Stimulated activated memory B cell treated with anti-CD40 and anti-IgM and Interleukin-4, amounts not matched to agents 10 μg/mL and 1 μg/mL and 100 μg/mL, for 72 hours (primary cell): ENCODE measurements around the gene EDEM3.
"Not testable (repeated sequence)": the region's sequence is repeated elsewhere in the genome, so short reads cannot be mapped to it uniquely, and the experiment has no call there.

Experiments
- ATAC-seq: fragments of 150-1000 bp; cut with Tn5 transposase; 2 replicates; pipeline ENCODE4 v1.10.0; 2021
- H3K27ac Mint-ChIP-seq: one replicate; pipeline ENCODE4 v1.8.0; 2022; ENCODE audit warnings: mild to moderate bottlenecking, mixed read lengths
- H3K27me3 Mint-ChIP-seq: one replicate; pipeline ENCODE4 v1.8.0; 2022; ENCODE audit warnings: mixed read lengths
- H3K36me3 Mint-ChIP-seq: one replicate; pipeline ENCODE4 v1.8.0; 2022; ENCODE audit warnings: mixed read lengths
- H3K4me1 Mint-ChIP-seq: one replicate; pipeline ENCODE4 v1.8.0; 2022; ENCODE audit warnings: mixed read lengths
- H3K4me3 Mint-ChIP-seq: one replicate; pipeline ENCODE4 v1.8.0; 2022; ENCODE audit warnings: mild to moderate bottlenecking, moderate library complexity, mixed read lengths
- H3K9me3 Mint-ChIP-seq: one replicate; pipeline ENCODE4 v1.8.0; 2022; ENCODE audit warnings: mixed read lengths

The EDEM3 gene, protein sequence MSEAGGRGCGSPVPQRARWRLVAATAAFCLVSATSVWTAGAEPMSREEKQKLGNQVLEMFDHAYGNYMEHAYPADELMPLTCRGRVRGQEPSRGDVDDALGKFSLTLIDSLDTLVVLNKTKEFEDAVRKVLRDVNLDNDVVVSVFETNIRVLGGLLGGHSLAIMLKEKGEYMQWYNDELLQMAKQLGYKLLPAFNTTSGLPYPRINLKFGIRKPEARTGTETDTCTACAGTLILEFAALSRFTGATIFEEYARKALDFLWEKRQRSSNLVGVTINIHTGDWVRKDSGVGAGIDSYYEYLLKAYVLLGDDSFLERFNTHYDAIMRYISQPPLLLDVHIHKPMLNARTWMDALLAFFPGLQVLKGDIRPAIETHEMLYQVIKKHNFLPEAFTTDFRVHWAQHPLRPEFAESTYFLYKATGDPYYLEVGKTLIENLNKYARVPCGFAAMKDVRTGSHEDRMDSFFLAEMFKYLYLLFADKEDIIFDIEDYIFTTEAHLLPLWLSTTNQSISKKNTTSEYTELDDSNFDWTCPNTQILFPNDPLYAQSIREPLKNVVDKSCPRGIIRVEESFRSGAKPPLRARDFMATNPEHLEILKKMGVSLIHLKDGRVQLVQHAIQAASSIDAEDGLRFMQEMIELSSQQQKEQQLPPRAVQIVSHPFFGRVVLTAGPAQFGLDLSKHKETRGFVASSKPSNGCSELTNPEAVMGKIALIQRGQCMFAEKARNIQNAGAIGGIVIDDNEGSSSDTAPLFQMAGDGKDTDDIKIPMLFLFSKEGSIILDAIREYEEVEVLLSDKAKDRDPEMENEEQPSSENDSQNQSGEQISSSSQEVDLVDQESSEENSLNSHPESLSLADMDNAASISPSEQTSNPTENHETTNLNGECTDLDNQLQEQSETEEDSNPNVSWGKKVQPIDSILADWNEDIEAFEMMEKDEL

DNA sequence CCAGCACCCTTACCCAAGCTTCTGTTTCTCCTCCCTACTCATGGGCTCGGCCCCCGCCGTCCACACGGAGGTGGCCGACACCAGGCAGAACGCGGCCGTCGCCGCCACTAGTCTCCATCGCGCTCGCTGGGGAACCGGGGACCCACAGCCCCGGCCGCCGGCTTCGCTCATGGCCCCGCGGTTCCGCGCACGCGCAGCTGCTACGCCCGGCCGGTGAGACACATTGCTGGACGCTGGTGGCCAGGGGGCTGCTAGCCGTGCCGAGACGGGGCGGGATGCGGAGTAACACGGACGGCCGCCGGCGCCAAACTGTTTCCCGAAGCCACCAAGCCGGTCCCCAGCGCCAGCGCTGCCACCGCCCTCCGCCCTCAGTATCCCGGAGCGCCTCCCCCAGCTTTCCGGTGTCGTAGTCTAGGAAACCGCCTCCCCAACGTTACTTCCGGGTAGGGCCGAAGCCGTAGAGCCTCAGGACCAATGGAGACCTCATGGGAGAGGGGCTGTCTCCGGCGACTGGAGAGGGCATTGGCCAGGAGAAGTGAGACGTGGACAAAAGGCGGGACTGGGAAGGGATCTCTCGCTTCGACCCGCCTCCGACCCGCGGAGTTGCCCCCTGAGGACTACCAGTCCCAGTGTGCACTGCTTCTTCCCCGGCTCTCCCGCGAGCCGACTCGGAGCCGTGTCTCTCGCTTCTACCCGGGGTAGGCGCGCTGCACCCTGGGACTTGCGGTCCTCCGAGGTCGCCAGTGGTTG lies at the start of gene EDEM3:
Gene EDEM3, minus strand, starts transcription at position 383 of the 750 bp plus-strand sequence. Its CDS starts 212 bp downstream, at position 171.
- Mint-ChIP-seq H3K9me3 (no peaks in the 10 kb centered on the region), H3K4me3 (peak within 1 kb of the TSS; percentile 96), H3K4me1 (peaks cover 26% of the 10 kb centered on the region), H3K27ac (peak within 1 kb of the TSS; percentile 82), H3K36me3 (no peaks in the 10 kb centered on the region), H3K27me3 (peaks cover 9% of the 10 kb centered on the region)
- peak; percentile 98 for ATAC-seq

DNA sequence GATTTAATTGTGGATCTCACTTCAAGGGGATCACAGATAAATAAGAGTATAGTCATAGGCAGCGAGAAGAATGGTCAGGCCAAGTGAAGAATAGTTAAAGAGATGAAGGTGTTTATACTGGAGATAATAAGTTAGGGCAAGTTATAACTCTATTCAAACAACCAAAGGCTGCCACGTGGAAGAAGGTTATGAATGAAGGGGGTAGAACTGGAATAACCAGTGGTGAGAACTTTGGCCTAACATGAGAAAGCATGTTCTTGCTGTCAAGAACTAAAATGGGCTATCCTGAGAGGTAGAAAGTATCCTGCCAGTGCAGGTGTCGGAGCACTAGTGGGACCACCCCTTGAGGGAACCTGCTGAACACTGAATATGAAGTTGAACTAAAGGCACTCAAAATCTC lies 49.6 kb upstream of the EDEM3 start:
- Mint-ChIP-seq H3K4me1 (peaks cover 19% of the 10 kb centered on the region), H3K4me3 (no peak overlapping the region), H3K36me3 (no peaks in the 10 kb centered on the region), H3K9me3 (no peaks in the 10 kb centered on the region), H3K27ac (no peak overlapping the region), H3K27me3 (no peaks in the 10 kb centered on the region)
- ATAC-seq, result no peak

DNA sequence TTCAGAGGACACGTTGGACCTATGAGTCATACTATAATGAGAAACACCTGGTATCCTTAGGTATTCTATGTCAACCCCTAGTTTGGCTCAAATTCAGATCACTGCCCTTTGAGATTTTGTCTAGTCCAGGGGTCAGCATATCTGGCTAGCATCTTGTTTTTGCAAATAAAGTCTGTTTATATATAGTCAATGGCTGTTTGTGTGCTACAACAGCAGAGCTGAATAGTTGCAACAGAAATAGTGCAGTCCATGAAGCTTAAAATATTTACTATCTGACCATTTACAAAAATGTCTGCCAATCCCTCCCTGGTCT lies 48.5 kb upstream of the EDEM3 start:
- no peaks in the 10 kb centered on the region for H3K27me3 Mint-ChIP-seq

DNA sequence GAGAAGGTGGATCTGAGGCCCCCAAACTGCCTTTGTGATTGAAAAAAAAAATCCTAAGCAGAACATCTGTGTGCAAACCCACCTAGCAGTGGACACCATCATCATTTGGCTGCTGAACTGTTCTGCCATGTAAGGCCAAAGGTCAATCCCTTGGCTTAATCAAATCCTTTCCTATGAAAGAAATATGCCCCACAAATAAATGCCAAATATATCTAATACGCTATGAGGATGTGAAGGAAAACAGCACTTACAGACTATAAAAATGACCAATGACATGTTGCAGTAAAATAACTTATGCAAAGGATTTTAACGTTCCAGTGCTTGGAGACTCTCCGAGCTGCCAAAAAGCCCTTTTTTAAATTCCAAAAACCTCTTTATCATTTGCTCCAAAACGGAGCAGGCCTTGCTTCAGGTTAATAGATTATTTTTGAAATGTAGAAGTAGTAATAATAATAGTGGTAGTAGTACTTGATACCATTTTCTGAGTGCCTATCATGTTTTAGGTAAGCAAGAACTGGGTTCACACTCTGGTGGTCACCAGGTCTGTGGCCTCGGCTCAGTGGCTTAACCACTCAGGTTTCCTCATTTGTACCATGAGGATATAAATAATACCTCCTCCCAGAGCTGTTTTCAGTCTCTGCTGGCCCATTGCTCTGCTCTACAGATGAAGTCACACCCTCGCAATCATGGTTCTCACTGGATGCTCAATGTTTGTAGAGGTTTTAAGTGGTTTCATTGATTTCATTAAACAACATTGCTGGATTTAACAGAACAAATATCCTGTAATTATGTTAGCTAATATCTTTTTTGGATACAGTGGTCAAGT lies 47.9 kb upstream of the EDEM3 start:
- no peaks in the 10 kb centered on the region for H3K27me3 Mint-ChIP-seq
- no peak overlapping the region for H3K27ac Mint-ChIP-seq
- no peaks in the 10 kb centered on the region for H3K9me3 Mint-ChIP-seq
- H3K4me3 Mint-ChIP-seq, result no peak overlapping the region
- peaks cover 19% of the 10 kb centered on the region for H3K4me1 Mint-ChIP-seq
- no peak for ATAC-seq
- H3K36me3 Mint-ChIP-seq, result peaks cover 5% of the 10 kb centered on the region

More for the DNA sequence above, 48.5 kb upstream of the EDEM3 start:
- H3K36me3 Mint-ChIP-seq, result no peaks in the 10 kb centered on the region
- no peak for ATAC-seq
- no peaks in the 10 kb centered on the region for H3K9me3 Mint-ChIP-seq
- no peak overlapping the region for H3K4me3 Mint-ChIP-seq
- peaks cover 19% of the 10 kb centered on the region for H3K4me1 Mint-ChIP-seq
- H3K27ac Mint-ChIP-seq, result no peak overlapping the region

DNA sequence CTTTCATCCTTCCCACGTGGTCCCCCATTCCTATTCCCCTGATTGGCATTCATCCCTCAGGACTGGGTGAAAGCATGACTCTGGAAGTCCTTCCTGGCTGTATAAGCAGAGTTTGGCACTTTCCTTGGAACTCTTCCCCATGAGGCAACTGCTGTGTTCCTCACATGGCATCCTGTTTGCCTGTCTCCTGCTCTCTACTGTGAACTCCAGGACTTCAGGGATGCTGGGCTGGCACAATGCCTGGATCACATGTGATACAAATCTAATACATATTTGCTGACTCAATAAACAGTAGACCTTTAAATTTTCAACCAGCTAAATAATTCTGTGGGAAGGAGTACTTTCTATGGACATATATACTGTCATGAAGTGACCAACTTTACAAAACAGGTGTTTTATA lies 46.8 kb upstream of the EDEM3 start:
- H3K27me3 Mint-ChIP-seq, result no peaks in the 10 kb centered on the region
- no peak overlapping the region for H3K4me3 Mint-ChIP-seq
- H3K27ac Mint-ChIP-seq, result no peak overlapping the region
- no peaks in the 10 kb centered on the region for H3K9me3 Mint-ChIP-seq
- no peak for ATAC-seq
- peaks cover 6% of the 10 kb centered on the region for H3K36me3 Mint-ChIP-seq
- peaks cover 13% of the 10 kb centered on the region for H3K4me1 Mint-ChIP-seq

DNA sequence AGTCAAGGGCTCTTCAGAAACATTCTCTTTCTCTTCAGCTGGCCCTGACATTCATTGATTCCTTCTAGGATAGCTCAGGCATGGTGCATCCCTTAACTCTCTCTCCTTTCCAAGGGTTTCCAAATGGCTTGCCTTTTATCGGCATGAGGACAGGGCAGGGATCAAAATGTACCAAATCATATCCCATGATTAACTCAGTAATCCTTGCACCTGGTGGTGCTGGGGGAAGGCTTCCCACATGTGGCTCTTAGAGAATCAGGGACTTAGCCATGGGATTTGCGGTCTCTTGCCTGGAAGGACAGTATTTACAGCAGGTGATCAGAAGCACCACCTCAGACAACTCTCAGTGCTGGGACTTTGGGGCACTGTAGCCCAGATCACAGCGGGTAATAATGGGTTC lies 46.2 kb upstream of the EDEM3 start:
- no peaks in the 10 kb centered on the region for H3K9me3 Mint-ChIP-seq

DNA sequence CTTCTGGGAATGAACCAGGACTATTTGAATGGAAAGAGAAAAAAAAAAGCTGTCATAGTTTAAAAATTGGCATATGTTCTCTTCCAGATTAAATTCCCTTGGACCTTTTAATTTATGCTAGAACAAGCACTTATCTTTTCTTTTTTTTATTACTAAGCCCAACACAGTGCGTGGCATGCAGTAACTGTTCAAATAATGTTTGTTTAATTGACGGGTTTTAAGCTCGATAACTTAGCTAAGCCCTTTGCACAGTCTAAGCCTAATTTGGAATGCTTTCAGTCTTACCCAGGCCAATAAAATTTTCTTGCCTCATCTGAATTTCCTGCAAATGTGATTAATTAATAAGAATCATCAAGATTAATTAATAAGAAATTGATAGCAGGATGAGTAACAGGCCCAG lies 39.3 kb upstream of the EDEM3 start:
- Mint-ChIP-seq H3K27me3 (no peaks in the 10 kb centered on the region), H3K4me3 (no peak overlapping the region), H3K36me3 (peaks cover 15% of the 10 kb centered on the region), H3K9me3 (no peaks in the 10 kb centered on the region), H3K27ac (no peak overlapping the region), H3K4me1 (no peaks in the 10 kb centered on the region)
- no peak for ATAC-seq

More for the DNA sequence above, 46.2 kb upstream of the EDEM3 start:
- Mint-ChIP-seq H3K4me3 (no peak overlapping the region), H3K27ac (no peak overlapping the region), H3K36me3 (peaks cover 8% of the 10 kb centered on the region), H3K4me1 (peaks cover 6% of the 10 kb centered on the region), H3K27me3 (no peaks in the 10 kb centered on the region)
- no peak for ATAC-seq

DNA sequence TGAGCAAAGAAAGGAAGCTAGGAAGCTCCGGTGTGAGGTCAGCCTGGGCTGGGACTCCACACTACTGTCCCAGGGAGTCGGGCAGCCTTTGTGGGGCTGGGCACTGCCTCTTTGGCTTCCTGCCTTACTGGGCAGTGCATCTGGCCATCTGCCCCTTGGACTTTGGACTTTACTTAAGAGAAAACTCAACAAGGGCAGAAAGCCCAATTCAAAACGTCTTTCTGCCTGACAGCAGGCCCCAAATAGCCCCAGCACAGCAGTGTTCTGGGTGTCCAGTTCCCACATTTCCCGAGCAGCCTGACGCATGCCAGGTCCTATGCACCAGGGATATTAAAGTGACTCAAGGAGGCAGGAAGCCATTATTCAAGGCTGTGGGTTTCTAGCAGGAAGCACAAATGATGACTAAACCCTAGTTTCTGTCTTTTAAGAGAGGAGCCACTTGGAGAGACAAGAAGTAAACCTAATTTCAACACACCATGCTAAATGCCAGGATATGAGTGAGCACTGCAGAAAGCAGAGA lies 37.9 kb upstream of the EDEM3 start:
- no peaks in the 10 kb centered on the region for H3K4me1 Mint-ChIP-seq
- H3K27ac Mint-ChIP-seq, result no peak overlapping the region
- no peaks in the 10 kb centered on the region for H3K9me3 Mint-ChIP-seq
- H3K4me3 Mint-ChIP-seq, result no peak overlapping the region
- H3K36me3 Mint-ChIP-seq, result peaks cover 9% of the 10 kb centered on the region
- H3K27me3 Mint-ChIP-seq, result no peaks in the 10 kb centered on the region
- ATAC-seq, result no peak

DNA sequence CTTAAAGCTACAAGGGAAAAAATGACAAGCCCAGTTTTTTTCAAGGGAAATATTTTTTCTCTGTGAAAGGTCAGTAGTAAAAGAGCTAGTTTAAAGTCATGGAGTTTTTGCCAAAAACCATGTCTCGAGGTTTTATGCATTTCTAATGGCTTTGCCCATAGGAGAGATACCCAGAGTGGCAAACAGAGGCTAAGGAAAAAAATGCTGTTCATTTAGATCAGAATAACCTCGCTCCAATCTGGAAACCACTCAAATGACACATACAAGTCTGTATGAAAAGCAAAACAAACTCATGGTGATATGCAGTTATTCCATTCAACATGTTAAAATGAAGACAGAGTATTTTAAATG lies 36.9 kb upstream of the EDEM3 start:
- H3K27ac Mint-ChIP-seq, result no peak overlapping the region
- no peak for ATAC-seq
- no peaks in the 10 kb centered on the region for H3K4me1 Mint-ChIP-seq

DNA sequence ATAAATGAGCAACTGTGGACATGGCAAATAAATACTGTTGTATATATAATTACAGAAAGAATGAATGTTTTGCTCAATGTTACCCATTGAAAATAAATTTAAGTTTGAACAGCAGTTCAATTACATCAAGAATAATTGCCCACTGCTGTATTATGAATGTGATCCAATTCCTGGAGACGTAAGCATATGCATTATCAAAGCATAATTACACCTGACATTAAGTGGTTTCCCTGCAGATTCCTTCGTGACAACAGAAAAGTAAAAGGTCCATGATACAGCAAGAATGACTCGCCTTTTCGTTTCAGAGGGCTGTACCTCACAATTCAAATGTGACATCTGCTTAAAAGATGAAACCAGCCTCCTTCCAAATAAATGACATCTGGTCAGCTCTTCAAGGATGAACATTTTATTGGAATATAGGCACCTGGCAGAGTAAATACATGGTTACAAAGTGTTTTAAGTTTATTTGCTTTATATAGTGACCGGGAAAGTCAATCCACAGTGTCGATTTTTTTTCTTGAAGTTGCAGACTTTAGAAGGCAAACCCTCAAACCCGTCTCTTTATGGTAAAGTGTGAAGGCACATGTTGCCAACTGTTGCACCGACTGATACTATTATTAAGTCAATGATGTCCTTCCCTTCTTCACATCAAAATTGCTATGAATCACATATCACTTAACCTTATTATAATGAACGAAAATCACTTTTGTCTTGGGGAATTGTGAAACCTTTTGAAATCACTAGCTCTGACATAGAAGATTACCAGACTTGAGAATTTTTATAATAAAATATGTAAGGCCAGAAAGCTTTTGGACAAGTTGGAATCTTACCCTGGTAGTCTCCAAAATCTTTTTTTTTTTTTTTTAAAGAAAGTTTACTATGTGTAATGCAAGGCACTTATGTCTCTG lies 36.2 kb upstream of the EDEM3 start:
- H3K4me1 Mint-ChIP-seq, result no peaks in the 10 kb centered on the region
- H3K4me3 Mint-ChIP-seq, result no peak overlapping the region
- H3K36me3 Mint-ChIP-seq, result peaks cover 7% of the 10 kb centered on the region
- ATAC-seq, result no peak
- no peaks in the 10 kb centered on the region for H3K9me3 Mint-ChIP-seq
- H3K27ac Mint-ChIP-seq, result no peak overlapping the region
- H3K27me3 Mint-ChIP-seq, result no peaks in the 10 kb centered on the region

More for the DNA sequence above, 36.9 kb upstream of the EDEM3 start:
- Mint-ChIP-seq H3K4me3 (no peak overlapping the region), H3K27me3 (no peaks in the 10 kb centered on the region), H3K36me3 (peaks cover 9% of the 10 kb centered on the region), H3K9me3 (no peaks in the 10 kb centered on the region)

DNA sequence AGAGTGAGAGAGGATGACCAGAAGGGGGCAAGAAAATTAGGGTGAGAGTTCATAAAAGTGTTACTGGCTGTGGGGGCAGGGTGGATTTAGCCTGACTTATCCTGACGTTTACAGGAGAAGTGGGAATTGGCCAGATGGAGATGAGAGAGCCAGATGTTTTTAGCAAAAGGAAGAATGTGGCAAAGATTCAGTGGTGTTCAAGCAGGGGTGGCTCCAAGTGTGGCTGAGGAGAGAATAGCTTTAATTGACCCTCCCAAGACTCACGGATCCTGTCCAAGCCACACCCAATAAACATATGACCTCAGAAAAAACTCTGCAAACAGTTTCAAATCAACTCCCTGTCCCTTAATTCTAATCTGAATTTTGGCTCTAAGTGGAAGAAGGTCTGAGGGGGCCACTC lies 35.2 kb upstream of the EDEM3 start:
- H3K36me3 Mint-ChIP-seq, result peaks cover 2% of the 10 kb centered on the region
- no peak for ATAC-seq
- H3K9me3 Mint-ChIP-seq, result peaks cover 2% of the 10 kb centered on the region
- no peak overlapping the region for H3K27ac Mint-ChIP-seq
- no peaks in the 10 kb centered on the region for H3K4me1 Mint-ChIP-seq
- no peak overlapping the region for H3K4me3 Mint-ChIP-seq
- no peaks in the 10 kb centered on the region for H3K27me3 Mint-ChIP-seq

DNA sequence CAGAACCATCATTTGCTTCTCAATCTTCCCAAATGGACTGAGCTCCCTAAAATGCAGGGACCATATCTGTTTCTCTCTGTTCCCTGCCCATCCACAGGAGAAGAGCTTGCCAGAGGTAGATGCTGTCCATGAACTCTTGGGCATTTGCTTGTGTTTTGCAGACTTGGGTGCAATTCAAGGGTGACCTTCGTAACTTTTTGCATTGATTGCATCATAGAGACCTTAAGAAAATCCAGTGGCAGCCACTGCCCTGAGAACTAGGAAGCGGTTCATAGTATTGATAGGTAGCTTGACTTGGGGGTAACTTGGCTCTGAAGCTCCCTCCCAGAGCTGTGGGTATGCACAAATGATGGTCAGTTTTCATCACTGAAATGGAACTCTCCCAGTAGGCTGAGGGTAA lies 34.3 kb upstream of the EDEM3 start:
- H3K27ac Mint-ChIP-seq, result no peak overlapping the region
- H3K27me3 Mint-ChIP-seq, result no peaks in the 10 kb centered on the region
- no peak overlapping the region for H3K4me3 Mint-ChIP-seq
- peaks cover 7% of the 10 kb centered on the region for H3K9me3 Mint-ChIP-seq
- peaks cover 7% of the 10 kb centered on the region for H3K36me3 Mint-ChIP-seq
- ATAC-seq, result no peak
- H3K4me1 Mint-ChIP-seq, result no peaks in the 10 kb centered on the region

DNA sequence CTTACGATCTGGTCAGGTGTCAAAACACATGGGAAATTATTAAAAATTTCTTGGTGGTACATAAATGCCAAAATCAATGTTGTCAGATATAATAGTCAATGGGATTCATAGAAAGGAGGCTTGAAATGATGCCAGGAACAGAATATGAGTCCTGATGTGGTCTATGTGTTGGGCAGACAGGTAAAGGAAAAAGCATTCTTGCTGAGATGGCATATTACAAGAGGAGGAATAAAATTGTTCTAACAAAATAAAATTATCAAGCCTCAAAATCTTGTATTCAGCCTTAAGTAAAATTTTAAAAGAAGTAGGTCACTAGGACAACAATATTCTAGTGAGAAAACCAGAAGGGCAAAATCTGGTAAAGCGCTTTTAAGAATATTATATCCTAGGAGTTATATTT lies 30.9 kb upstream of the EDEM3 start:
- Mint-ChIP-seq H3K9me3 (peaks cover 21% of the 10 kb centered on the region), H3K27ac (no peak overlapping the region), H3K4me1 (no peaks in the 10 kb centered on the region), H3K4me3 (no peak overlapping the region), H3K27me3 (no peaks in the 10 kb centered on the region), H3K36me3 (peaks cover 23% of the 10 kb centered on the region)
- ATAC-seq, result no peak

DNA sequence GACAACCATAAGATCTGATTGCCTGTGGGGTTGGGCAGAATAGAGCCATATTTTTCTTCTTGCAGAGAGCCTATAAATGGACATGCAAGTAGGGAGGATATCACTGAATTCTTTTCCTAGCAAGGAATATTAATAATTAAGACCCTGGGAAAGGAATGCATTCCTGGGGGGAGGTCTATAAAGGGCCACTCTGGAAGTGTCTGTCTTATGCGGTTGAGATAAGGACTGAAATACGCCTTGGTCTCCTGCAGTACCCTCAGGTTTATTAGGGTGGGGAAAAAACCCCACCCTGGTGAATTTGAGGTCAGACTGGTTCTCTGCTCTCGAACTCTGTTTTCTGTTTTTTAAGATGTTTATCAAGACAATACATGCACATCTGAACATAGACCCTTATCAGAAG lies 29.1 kb upstream of the EDEM3 start:
- not testable (repeated sequence) for H3K27ac Mint-ChIP-seq, H3K4me3 Mint-ChIP-seq, H3K27me3 Mint-ChIP-seq, ATAC-seq, H3K4me1 Mint-ChIP-seq
- peaks cover 23% of the 10 kb centered on the region for H3K36me3 Mint-ChIP-seq
- H3K9me3 Mint-ChIP-seq, result peaks cover 21% of the 10 kb centered on the region
